ENCODE data around the gene CBFA2T2.

DNA sequence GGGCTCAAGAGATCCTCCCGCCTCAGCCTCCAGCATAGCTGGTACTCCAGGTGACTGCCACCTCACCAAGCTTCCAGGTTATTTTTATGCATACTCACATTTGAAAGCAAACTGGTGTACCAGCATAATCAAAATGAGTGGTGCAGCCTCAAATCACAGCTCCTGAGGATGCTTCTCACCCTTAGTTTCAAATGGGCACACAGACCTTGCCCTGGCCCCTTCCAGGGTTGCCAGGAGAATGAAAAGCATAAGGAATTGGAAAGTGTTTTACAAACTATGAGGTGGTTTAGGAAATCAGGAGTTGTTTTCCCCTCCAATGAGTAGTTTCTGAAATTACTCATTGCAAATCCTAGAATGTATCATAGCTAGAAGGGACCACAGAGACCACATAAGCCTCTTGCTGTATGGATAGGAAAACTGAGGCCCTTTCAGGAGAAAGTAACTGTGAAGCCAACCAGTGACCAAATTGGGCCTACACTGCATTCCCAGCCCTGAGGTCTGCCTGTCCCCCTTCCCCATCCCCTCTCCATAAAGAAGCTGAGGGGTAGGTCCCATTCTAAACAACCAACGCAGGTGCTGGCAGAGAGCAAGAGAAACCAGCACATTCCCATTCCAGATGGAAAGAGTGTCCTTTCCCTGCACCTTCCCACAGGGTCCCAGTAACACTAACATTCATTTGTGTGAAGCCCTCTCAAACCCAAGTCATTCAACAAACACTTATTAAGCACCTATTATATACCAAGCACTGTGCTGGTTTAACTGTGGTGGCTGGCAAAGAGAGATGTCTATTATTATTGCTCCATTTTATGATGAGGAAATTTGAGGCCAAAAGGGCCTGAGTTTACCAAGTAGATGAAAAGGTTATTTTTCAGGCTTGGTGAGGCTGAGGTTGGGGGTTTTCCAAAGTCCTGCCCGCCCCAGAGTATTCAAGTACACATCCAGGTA is 198.4 kb downstream of the CBFA2T2 start:
- TF ChIP-seq CTCF (IDR thresholded peaks at IDR 0.05) (no peak), POLR2A (IDR thresholded peaks at IDR 0.05) (no peak), EP300 (IDR thresholded peaks at IDR 0.05) (no peak)

All from tibial nerve (tissue), 4 donors.